CD4-positive, alpha-beta memory T cell (primary cell): Measurements from ENCODE around the gene PERCC1. TPM values are rescaled to one million over a fixed set of nuclear protein-coding genes. Genes with fewer than 3 reads are reported as not detected.

Source experiments
- CTCF ChIA-PET: fragments of 350-600 bp; sonication (Branson Sonifier 250); formaldehyde crosslinking; loops from one replicate; lab custom pipeline; 2021; ENCODE audit warnings: inconsistent platforms; ENCODE audit not compliant: partially characterized antibody; lab: Charles Lee
- POLR2A ChIA-PET: fragments of 350-600 bp; sonication (Branson Sonifier 250); formaldehyde crosslinking; loops from one replicate; lab custom pipeline; 2021; ENCODE audit not compliant: partially characterized antibody; lab: Charles Lee
- DNase-seq, 5 donors: peaks; one replicate each; pipeline versions ENCODE4 v3.0.0 to v3.0.0-alpha.2; 2020 to 2022; ENCODE audit warnings: mixed read lengths in 1 of 5
- H3K27ac ChIP-seq: one replicate; pipeline ENCODE4 v1.7.0; 2013; ENCODE audit warnings: low read depth, low read length
- H3K27me3 ChIP-seq: 2 replicates; pipeline ENCODE4 v1.7.0; 2013; ENCODE audit warnings: mild to moderate bottlenecking, low read length, moderate library complexity; ENCODE audit not compliant: insufficient read depth
- H3K36me3 ChIP-seq: 2 replicates; pipeline ENCODE4 v1.7.0; 2013; ENCODE audit warnings: mild to moderate bottlenecking, low read length, moderate library complexity; ENCODE audit not compliant: insufficient read depth
- H3K4me1 ChIP-seq: 2 replicates; pipeline ENCODE4 v1.7.0; 2013; ENCODE audit warnings: mild to moderate bottlenecking, low read length, moderate library complexity; ENCODE audit not compliant: insufficient read depth
- H3K4me3 ChIP-seq, 2 donors: one replicate each; pipeline ENCODE4 v1.7.0; 2013; ENCODE audit warnings: low read length in 2 of 2, mild to moderate bottlenecking in 1 of 2
- H3K9me3 ChIP-seq, 2 donors: one replicate each; pipeline ENCODE4 v1.7.0; 2013; ENCODE audit warnings: low read length in 2 of 2, control low read depth in 1 of 2; ENCODE audit not compliant: control insufficient read depth in 1 of 2
- H3K27ac Mint-ChIP-seq, 7 donors: one replicate each; pipeline ENCODE4 v1.8.0; 2020 to 2021; ENCODE audit warnings: mixed read lengths in 7 of 7, mild to moderate bottlenecking in 6 of 7, inconsistent platforms in 3 of 7, moderate library complexity in 3 of 7
- H3K27me3 Mint-ChIP-seq, 2 donors: one replicate each; pipeline ENCODE4 v1.8.0; 2020 to 2021; ENCODE audit warnings: mixed read lengths in 2 of 2
- H3K36me3 Mint-ChIP-seq, 2 donors: one replicate each; pipeline ENCODE4 v1.8.0; 2020 to 2021; ENCODE audit warnings: mixed read lengths in 2 of 2, inconsistent platforms in 1 of 2, mild to moderate bottlenecking in 1 of 2
- H3K4me1 Mint-ChIP-seq, 4 donors: one replicate each; pipeline ENCODE4 v1.8.0; 2020 to 2021; ENCODE audit warnings: mixed read lengths in 4 of 4, mild to moderate bottlenecking in 1 of 4
- H3K4me3 Mint-ChIP-seq, 8 donors: one replicate each; pipeline ENCODE4 v1.8.0; 2020 to 2021; ENCODE audit warnings: mixed read lengths in 8 of 8, mild to moderate bottlenecking in 7 of 8, moderate library complexity in 6 of 8, inconsistent platforms in 3 of 8
- H3K9me3 Mint-ChIP-seq, 8 donors: one replicate each; pipeline ENCODE4 v1.8.0; 2020 to 2021; ENCODE audit warnings: mixed read lengths in 8 of 8, mild to moderate bottlenecking in 5 of 8, inconsistent platforms in 3 of 8, moderate library complexity in 1 of 8
- intact Hi-C: fragments of 100-400 bp; cut with micrococcal nuclease; formaldehyde crosslinking; loops from one replicate; pipeline ENCODE4 v1.15.1; 2023
- polyA plus RNA-seq, 2 donors: library from polyadenylated mRNA; unstranded; fragments of 300-500 nt; fragmentation: Illumina TruSeq; gene quantifications; one replicate each; pipeline ENCODE4 v1.2.3, GENCODE V29; 2021
- total RNA-seq, 2 experiments: library from RNA; stranded (reverse); gene quantifications; one replicate each; pipeline ENCODE4 v1.2.3, GENCODE V29; 2021

Gene PERCC1
- total and polyA plus RNA-seq, 4 experiments from 2014 or later: 0.49 to 0.50 TPM; not detected in 2

GRCh38 chr16:1398826-1399581, 31.9 kb upstream of the PERCC1 start:
- Mint-ChIP-seq H3K9me3 (no peaks in the 10 kb centered on the region), H3K4me3 (no peak overlapping the region), H3K4me1 (peaks cover 0 to 11% (median under 1%) of the 10 kb centered on the region in 4 donors), H3K27ac (no peak overlapping the region), H3K36me3 (peaks cover 13 to 41% of the 10 kb centered on the region in 2 donors), H3K27me3 (no peaks in the 10 kb centered on the region)
- H3K36me3 ChIP-seq: peaks cover 35% of the 10 kb centered on the region
- intact Hi-C loops: no loop called here
- POLR2A ChIA-PET: no interaction called here
- CTCF ChIA-PET: no interaction called here
- no peaks in the 10 kb centered on the region for H3K4me1 ChIP-seq
- H3K4me3 ChIP-seq: no peak overlapping the region
- no peak overlapping the region for H3K27ac ChIP-seq
- H3K9me3 ChIP-seq: no peaks in the 10 kb centered on the region
- H3K27me3 ChIP-seq: no peaks in the 10 kb centered on the region
- DNase-seq: no peak

GRCh38 chr16:1401061-1401757, 29.7 kb upstream of the PERCC1 start:
- POLR2A ChIA-PET: no interaction called here
- peaks cover 13 to 37% of the 10 kb centered on the region in 2 donors for H3K36me3 Mint-ChIP-seq
- no peaks in the 10 kb centered on the region for H3K9me3 ChIP-seq
- H3K4me3 ChIP-seq: no peak overlapping the region
- H3K9me3 Mint-ChIP-seq: peaks cover 0 to 2% (median 0%) of the 10 kb centered on the region in 8 donors
- H3K4me3 Mint-ChIP-seq: no peak overlapping the region
- CTCF ChIA-PET: interaction anchor here (0.8 kb wide), 1 partner anchor 21 kb away, joined by 3 read pairs; no protein-coding TSS in a partner anchor
- no peak overlapping the region for H3K27ac Mint-ChIP-seq
- DNase-seq: no peak
- H3K36me3 ChIP-seq: peaks cover 35% of the 10 kb centered on the region
- peaks cover 0 to 20% (median 2%) of the 10 kb centered on the region in 4 donors for H3K4me1 Mint-ChIP-seq
- no peaks in the 10 kb centered on the region for H3K27me3 ChIP-seq
- no peak overlapping the region for H3K27ac ChIP-seq
- intact Hi-C loops: no loop called here
- H3K27me3 Mint-ChIP-seq: no peaks in the 10 kb centered on the region
- H3K4me1 ChIP-seq: no peaks in the 10 kb centered on the region

GRCh38 chr16:1401758-1402154, 29.1 kb upstream of the PERCC1 start:
- intact Hi-C loops: no loop called here
- Histone ChIP-seq H3K4me1 (no peaks in the 10 kb centered on the region), H3K4me3 (no peak overlapping the region), H3K27ac (no peak overlapping the region), H3K36me3 (peaks cover 35% of the 10 kb centered on the region), H3K9me3 (no peaks in the 10 kb centered on the region), H3K27me3 (no peaks in the 10 kb centered on the region)
- peaks cover 0 to 2% (median 0%) of the 10 kb centered on the region in 8 donors for H3K9me3 Mint-ChIP-seq
- H3K36me3 Mint-ChIP-seq: peaks cover 11 to 36% of the 10 kb centered on the region in 2 donors
- no peak overlapping the region for H3K4me3 Mint-ChIP-seq
- ChIA-PET POLR2A (no interaction called here), CTCF (interaction anchor here (0.8 kb wide), 1 partner anchor 22 kb away, joined by 3 read pairs; no protein-coding TSS in a partner anchor)
- H3K27ac Mint-ChIP-seq: no peak overlapping the region
- DNase-seq: no peak
- peaks cover 0 to 21% (median 2%) of the 10 kb centered on the region in 4 donors for H3K4me1 Mint-ChIP-seq
- H3K27me3 Mint-ChIP-seq: no peaks in the 10 kb centered on the region

- Mint-ChIP-seq H3K27me3 (no peaks in the 10 kb centered on the region), H3K9me3 (peaks cover 0 to 2% (median 0%) of the 10 kb centered on the region in 8 donors), H3K36me3 (peaks cover 9 to 41% of the 10 kb centered on the region in 2 donors), H3K27ac (peak overlapping the region in 1 of 7 donors; percentile 22), H3K4me3 (no peak overlapping the region), H3K4me1 (peaks cover 2 to 34% (median 5%) of the 10 kb centered on the region in 4 donors)
- Histone ChIP-seq H3K27ac (no peak overlapping the region), H3K4me3 (no peak overlapping the region), H3K27me3 (no peaks in the 10 kb centered on the region), H3K4me1 (peaks cover 6% of the 10 kb centered on the region), H3K9me3 (no peaks in the 10 kb centered on the region), H3K36me3 (peaks cover 32% of the 10 kb centered on the region)
- ChIA-PET CTCF (no interaction called here), POLR2A (interaction anchor here (0.6 to 0.8 kb wide), 2 partner anchors 10 to 321 kb away, joined by 3 read pairs; no protein-coding TSS in a partner anchor)
- DNase-seq: no peak
- intact Hi-C loops: no loop called here
Observed at GRCh38 chr16:1403036-1403435, 27.8 kb upstream of the PERCC1 start.

GRCh38 chr16:1403733-1404132, 27.1 kb upstream of the PERCC1 start:
- Mint-ChIP-seq H3K27ac (no peak overlapping the region), H3K27me3 (no peaks in the 10 kb centered on the region), H3K36me3 (peaks cover 5 to 39% of the 10 kb centered on the region in 2 donors), H3K4me3 (no peak overlapping the region), H3K4me1 (peaks cover 5 to 38% (median 9%) of the 10 kb centered on the region in 4 donors), H3K9me3 (peaks cover 0 to 2% (median 0%) of the 10 kb centered on the region in 8 donors)
- no peak for DNase-seq
- Histone ChIP-seq H3K9me3 (no peaks in the 10 kb centered on the region), H3K36me3 (peaks cover 26% of the 10 kb centered on the region), H3K27ac (no peak overlapping the region), H3K4me3 (no peak overlapping the region), H3K27me3 (no peaks in the 10 kb centered on the region), H3K4me1 (peaks cover 11% of the 10 kb centered on the region)
- intact Hi-C loops: no loop called here
- ChIA-PET CTCF (no interaction called here), POLR2A (interaction anchor here (0.8 kb wide), 1 partner anchor 9 kb away, joined by 3 read pairs; no protein-coding TSS in a partner anchor)

GRCh38 chr16:1407753-1408152, 23.1 kb upstream of the PERCC1 start:
- Mint-ChIP-seq H3K27ac (peak overlapping the region in 5 of 7 donors; percentile 29 to 77 (median 73)), H3K4me1 (peaks cover 10 to 51% (median 19%) of the 10 kb centered on the region in 4 donors), H3K27me3 (no peaks in the 10 kb centered on the region), H3K4me3 (peak overlapping the region in 7 of 8 donors; percentile 39 to 74 (median 57)), H3K9me3 (peaks cover 0 to 2% (median 0%) of the 10 kb centered on the region in 8 donors), H3K36me3 (peaks cover 5 to 29% of the 10 kb centered on the region in 2 donors)
- H3K27me3 ChIP-seq: no peaks in the 10 kb centered on the region
- no peak overlapping the region for H3K27ac ChIP-seq
- DNase-seq: no peak
- POLR2A ChIA-PET: interaction anchor here (0.6 to 3.0 kb wide), 5 partner anchors 14 to 99 kb away, joined by 3 to 15 read pairs (median 4); partner anchors contain the start of gene UQCC4
- H3K4me3 ChIP-seq: no peak overlapping the region
- peaks cover 21% of the 10 kb centered on the region for H3K4me1 ChIP-seq
- intact Hi-C loops: loop anchor here (1.0 kb wide), 1 partner anchor 13 kb away; the partner anchor contains the start of gene UQCC4
- no peaks in the 10 kb centered on the region for H3K9me3 ChIP-seq
- peaks cover 6% of the 10 kb centered on the region for H3K36me3 ChIP-seq
- CTCF ChIA-PET: no interaction called here
